Hippocampal formation (tissue), 2 donors: ENCODE results near the gene C9.
A peak's percentile ranks its signal among the peaks of the same experiment; 100 is the strongest.
"Not testable (repeated sequence)": the region's sequence is repeated elsewhere in the genome, so short reads cannot be mapped to it uniquely, and the experiment has no call there.

Experiments
- DNase-seq, 2 donors: peaks; one replicate each; lab custom pipeline; 2025; lab: John Stamatoyannopoulos, UW

Gene C9

GRCh38 chr5:39328731-39329130, 35.6 kb downstream of the C9 start:
- no peak for DNase-seq

- DNase-seq, result no peak
Observed at GRCh38 chr5:39323542-39323941, 40.8 kb downstream of the C9 start.

- no peak for DNase-seq
Observed at GRCh38 chr5:39319395-39319794, 44.9 kb downstream of the C9 start.

- not testable (repeated sequence) for DNase-seq
Observed at GRCh38 chr5:39316464-39316863, 47.8 kb downstream of the C9 start.

GRCh38 chr5:39315995-39316394, 48.3 kb downstream of the C9 start:
- DNase-seq, result no peak

- no peak for DNase-seq
Observed at GRCh38 chr5:39314591-39314990, 49.7 kb downstream of the C9 start.

GRCh38 chr5:39309534-39309933, 54.8 kb downstream of the C9 start:
- DNase-seq, result no peak

- DNase-seq, result no peak
Observed at GRCh38 chr5:39302472-39302871, 61.8 kb downstream of the C9 start.

- DNase-seq, result no peak
Observed at GRCh38 chr5:39301406-39301805, 62.9 kb downstream of the C9 start.

GRCh38 chr5:39299962-39300361, 64.3 kb downstream of the C9 start:
- no peak for DNase-seq

- DNase-seq, result no peak
Observed at GRCh38 chr5:39294736-39295135, 69.6 kb downstream of the C9 start.

- DNase-seq, result no peak
Observed at GRCh38 chr5:39284552-39284951, 79.7 kb downstream of the C9 start.

- DNase-seq, result peak; percentile 27 to 51
Observed at GRCh38 chr5:39283231-39283818, 81.0 kb downstream of the C9 start.

- DNase-seq, result no peak
Observed at GRCh38 chr5:39282561-39282960, 81.7 kb downstream of the C9 start.

GRCh38 chr5:39275865-39276264, 88.4 kb downstream of the C9 start:
- not testable (repeated sequence) for DNase-seq

GRCh38 chr5:39274398-39275085, 89.8 kb downstream of the C9 start:
- no peak for DNase-seq

GRCh38 chr5:39273314-39273954, 90.9 kb downstream of the C9 start:
- DNase-seq, result no peak

GRCh38 chr5:39272869-39273231, 91.4 kb downstream of the C9 start:
- DNase-seq, result not testable (repeated sequence)

GRCh38 chr5:39270225-39270848, 94.0 kb downstream of the C9 start:
- peak in 1 of 2 donors; percentile 9 for DNase-seq

GRCh38 chr5:39267186-39267585, 97.1 kb downstream of the C9 start:
- DNase-seq, result no peak

- DNase-seq, result no peak
Observed at GRCh38 chr5:39266442-39266841, 97.9 kb downstream of the C9 start.

- DNase-seq, result no peak
Observed at GRCh38 chr5:39264528-39264927, 99.8 kb downstream of the C9 start.

- DNase-seq, result no peak
Observed at GRCh38 chr5:39262981-39263380, 101.3 kb downstream of the C9 start.
